GM21360 (cell line): ENCODE measurements around the gene CNDP1.
"Not testable (repeated sequence)": the region's sequence is repeated elsewhere in the genome, so short reads cannot be mapped to it uniquely, and the experiment has no call there.

ENCODE experiments used
- ATAC-seq: cut with Tn5 transposase; IDR thresholded peaks from one replicate; pipeline ENCODE4 v1.9.1; 2021; ENCODE audit warnings: mild to moderate bottlenecking, moderate library complexity; ENCODE audit not compliant: unreplicated experiment

Gene CNDP1

GRCh38 chr18:74519320-74520095 lies 14.8 kb upstream of the CNDP1 start:
- no peak for ATAC-seq

- ATAC-seq = no peak
Measured at GRCh38 chr18:74520096-74520833, 14.0 kb upstream of the CNDP1 start.

- ATAC-seq = no peak
Measured at GRCh38 chr18:74521068-74521725, 13.1 kb upstream of the CNDP1 start.

GRCh38 chr18:74522635-74523548 lies 11.4 kb upstream of the CNDP1 start:
- no peak for ATAC-seq

GRCh38 chr18:74524097-74524496 lies 10.2 kb upstream of the CNDP1 start:
- ATAC-seq = no peak

- ATAC-seq = not testable (repeated sequence)
Measured at GRCh38 chr18:74524915-74525314, 9.4 kb upstream of the CNDP1 start.

- ATAC-seq = no peak
Measured at GRCh38 chr18:74525741-74526140, 8.6 kb upstream of the CNDP1 start.

GRCh38 chr18:74526488-74526887 lies 7.8 kb upstream of the CNDP1 start:
- ATAC-seq = no peak

GRCh38 chr18:74528478-74528877 lies 5.8 kb upstream of the CNDP1 start:
- no peak for ATAC-seq

GRCh38 chr18:74528913-74529312 lies 5.4 kb upstream of the CNDP1 start:
- ATAC-seq = no peak

- no peak for ATAC-seq
Measured at GRCh38 chr18:74529378-74529777, 4.9 kb upstream of the CNDP1 start.

- no peak for ATAC-seq
Measured at GRCh38 chr18:74529811-74530583, 4.3 kb upstream of the CNDP1 start.

GRCh38 chr18:74530584-74530862 lies 3.8 kb upstream of the CNDP1 start:
- ATAC-seq = no peak

- ATAC-seq = no peak
Measured at GRCh38 chr18:74531043-74531442, 3.3 kb upstream of the CNDP1 start.

GRCh38 chr18:74532511-74533025 lies 1.7 kb upstream of the CNDP1 start:
- ATAC-seq = no peak

- ATAC-seq = no peak
Measured at GRCh38 chr18:74533666-74534065, 634 bp upstream of the CNDP1 start.

GRCh38 chr18:74534981-74535649 lies 815 bp downstream of the CNDP1 start:
- ATAC-seq = no peak

GRCh38 chr18:74539289-74539688 lies 5.0 kb downstream of the CNDP1 start:
- ATAC-seq = no peak

GRCh38 chr18:74540652-74541421 lies 6.5 kb downstream of the CNDP1 start:
- no peak for ATAC-seq
